ENCODE data around the gene ADAMTS9.

The ADAMTS9 gene

DNA sequence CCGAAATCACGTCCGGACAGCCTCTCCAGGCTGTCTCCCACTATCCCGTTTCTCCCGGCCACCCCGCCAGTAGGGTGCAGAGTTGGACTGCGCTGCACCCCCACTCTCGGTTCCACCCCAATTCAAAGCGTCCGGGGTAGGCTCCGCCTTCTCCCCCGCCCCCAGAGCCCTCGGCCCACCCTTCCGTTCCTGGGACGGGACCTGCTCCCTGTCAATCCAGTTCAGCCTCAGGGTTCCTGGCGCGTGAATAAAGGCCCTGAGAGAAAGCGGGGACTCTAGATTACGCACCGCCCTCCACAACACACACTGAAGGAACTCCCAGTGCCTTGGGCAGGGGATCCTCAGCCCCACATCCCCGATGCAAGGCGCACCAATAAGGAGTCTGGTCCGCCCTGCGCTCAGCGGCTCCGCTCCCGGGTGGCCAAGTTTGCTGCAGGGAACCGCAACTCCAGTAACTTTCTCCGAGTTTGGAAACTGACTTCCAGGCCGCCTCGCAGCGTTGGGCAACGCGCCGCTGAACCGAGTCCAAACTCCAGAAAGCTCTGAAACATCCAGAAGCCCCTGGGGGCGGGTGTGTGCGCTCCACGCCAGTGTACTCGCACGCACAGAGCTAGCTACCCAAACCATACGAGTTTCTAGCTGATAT lies 1.9 kb downstream of the ADAMTS9 start:
- H3K4me3 ChIP-seq (ENCODE audit: low read length, poor library complexity, severe bottlenecking) = no peak overlapping the region
- H3K9ac ChIP-seq (ENCODE audit: low read depth, low read length, poor library complexity, severe bottlenecking) = no peak overlapping the region

DNA sequence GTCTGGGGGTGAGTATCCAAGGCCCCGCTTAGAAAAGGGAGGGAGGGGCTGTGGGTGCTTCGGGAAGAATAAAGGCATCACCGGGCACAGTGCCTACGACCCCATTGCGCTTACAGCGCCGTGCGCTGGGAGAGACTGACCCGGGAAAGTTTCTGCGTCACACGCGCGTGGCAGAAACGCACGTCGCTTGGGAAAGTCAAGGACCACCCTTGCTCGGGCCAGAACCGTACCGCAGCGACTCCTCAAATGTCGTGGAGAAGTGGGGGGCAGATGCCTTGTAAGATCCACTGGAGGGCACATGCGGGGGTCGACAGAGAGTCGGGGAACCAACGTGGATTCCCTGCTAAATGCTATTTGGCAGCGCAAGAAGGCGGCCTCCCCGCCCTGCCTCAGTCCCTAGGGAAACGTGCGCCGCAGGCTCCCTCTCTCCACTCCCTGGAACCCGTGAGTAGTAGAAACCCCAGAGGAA lies 2.4 kb downstream of the ADAMTS9 start:
- Histone ChIP-seq H3K79me2 (ENCODE audit: insufficient read depth, low read length) (no peaks in the 10 kb centered on the region), H3F3A (ENCODE audit: low read depth) (no peaks in the 10 kb centered on the region), H3K9ac (ENCODE audit: low read depth, low read length, poor library complexity, severe bottlenecking) (no peak overlapping the region), H3K4me2 (ENCODE audit: low read depth, low read length, poor library complexity, severe bottlenecking) (no peak overlapping the region), H3K4me1 (ENCODE audit: insufficient read depth, low read length, poor library complexity, severe bottlenecking) (no peaks in the 10 kb centered on the region), H3K9me2 (replicated peaks; ENCODE audit: low read depth, low read length) (no peaks in the 10 kb centered on the region), H3K4me3 (ENCODE audit: low read length, poor library complexity, severe bottlenecking) (no peak overlapping the region), H4K20me1 (ENCODE audit: insufficient read depth, low read length, poor library complexity, severe bottlenecking) (no peaks in the 10 kb centered on the region), H3K9me3 (ENCODE audit: insufficient read depth, low read depth, low read length) (no peaks in the 10 kb centered on the region; the same call in 1 of the 2 replicates), H2AFZ (ENCODE audit: low read length) (no peak overlapping the region), H3K27me3 (ENCODE audit: insufficient read depth, low read length, poor library complexity, severe bottlenecking) (no peaks in the 10 kb centered on the region), H3K36me3 (ENCODE audit: insufficient read depth, low read length) (no peaks in the 10 kb centered on the region)
- TF ChIP-seq EZH2phosphoT487 (IDR thresholded peaks at IDR 0.05; ENCODE audit: borderline replicate concordance) = no peak

More for the DNA sequence above, 1.9 kb downstream of the ADAMTS9 start:
- no peaks in the 10 kb centered on the region for H3K79me2 ChIP-seq (ENCODE audit: insufficient read depth, low read length)
- no peaks in the 10 kb centered on the region; the same call in 1 of the 2 replicates for H3K9me3 ChIP-seq (ENCODE audit: insufficient read depth, low read depth, low read length)
- H3K9me2 ChIP-seq (replicated peaks; ENCODE audit: low read depth, low read length) = no peaks in the 10 kb centered on the region
- no peak overlapping the region for H2AFZ ChIP-seq (ENCODE audit: low read length)
- TF ChIP-seq, protein P1, sequence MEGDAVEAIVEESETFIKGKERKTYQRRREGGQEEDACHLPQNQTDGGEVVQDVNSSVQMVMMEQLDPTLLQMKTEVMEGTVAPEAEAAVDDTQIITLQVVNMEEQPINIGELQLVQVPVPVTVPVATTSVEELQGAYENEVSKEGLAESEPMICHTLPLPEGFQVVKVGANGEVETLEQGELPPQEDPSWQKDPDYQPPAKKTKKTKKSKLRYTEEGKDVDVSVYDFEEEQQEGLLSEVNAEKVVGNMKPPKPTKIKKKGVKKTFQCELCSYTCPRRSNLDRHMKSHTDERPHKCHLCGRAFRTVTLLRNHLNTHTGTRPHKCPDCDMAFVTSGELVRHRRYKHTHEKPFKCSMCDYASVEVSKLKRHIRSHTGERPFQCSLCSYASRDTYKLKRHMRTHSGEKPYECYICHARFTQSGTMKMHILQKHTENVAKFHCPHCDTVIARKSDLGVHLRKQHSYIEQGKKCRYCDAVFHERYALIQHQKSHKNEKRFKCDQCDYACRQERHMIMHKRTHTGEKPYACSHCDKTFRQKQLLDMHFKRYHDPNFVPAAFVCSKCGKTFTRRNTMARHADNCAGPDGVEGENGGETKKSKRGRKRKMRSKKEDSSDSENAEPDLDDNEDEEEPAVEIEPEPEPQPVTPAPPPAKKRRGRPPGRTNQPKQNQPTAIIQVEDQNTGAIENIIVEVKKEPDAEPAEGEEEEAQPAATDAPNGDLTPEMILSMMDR (conservative IDR thresholded peaks at IDR 0.05; ENCODE audit: low read length) = no peak
- no peak for TF ChIP-seq EZH2phosphoT487 (IDR thresholded peaks at IDR 0.05; ENCODE audit: borderline replicate concordance)
- H3K4me2 ChIP-seq (ENCODE audit: low read depth, low read length, poor library complexity, severe bottlenecking) = no peak overlapping the region
- H3K27me3 ChIP-seq (ENCODE audit: insufficient read depth, low read length, poor library complexity, severe bottlenecking) = no peaks in the 10 kb centered on the region
- no peaks in the 10 kb centered on the region for H4K20me1 ChIP-seq (ENCODE audit: insufficient read depth, low read length, poor library complexity, severe bottlenecking)
- H3K4me1 ChIP-seq (ENCODE audit: insufficient read depth, low read length, poor library complexity, severe bottlenecking) = no peaks in the 10 kb centered on the region
- H3F3A ChIP-seq (ENCODE audit: low read depth) = no peaks in the 10 kb centered on the region
- H3K36me3 ChIP-seq (ENCODE audit: insufficient read depth, low read length) = no peaks in the 10 kb centered on the region

- no peaks in the 10 kb centered on the region for H3K36me3 ChIP-seq (ENCODE audit: insufficient read depth, low read length)
- H3F3A ChIP-seq (ENCODE audit: low read depth) = no peaks in the 10 kb centered on the region
- no peaks in the 10 kb centered on the region for H3K4me1 ChIP-seq (ENCODE audit: insufficient read depth, low read length, poor library complexity, severe bottlenecking)
- H3K79me2 ChIP-seq (ENCODE audit: insufficient read depth, low read length) = no peaks in the 10 kb centered on the region
- no peaks in the 10 kb centered on the region for H4K20me1 ChIP-seq (ENCODE audit: insufficient read depth, low read length, poor library complexity, severe bottlenecking)
- H3K9me3 ChIP-seq (ENCODE audit: insufficient read depth, low read depth, low read length) = no peaks in the 10 kb centered on the region; the same call in 1 of the 2 replicates
- H3K4me2 ChIP-seq (ENCODE audit: low read depth, low read length, poor library complexity, severe bottlenecking) = no peak overlapping the region
- no peak overlapping the region for H2AFZ ChIP-seq (ENCODE audit: low read length)
- H3K4me3 ChIP-seq (ENCODE audit: low read length, poor library complexity, severe bottlenecking) = no peak overlapping the region
- no peak overlapping the region for H3K9ac ChIP-seq (ENCODE audit: low read depth, low read length, poor library complexity, severe bottlenecking)
- no peak for TF ChIP-seq EZH2phosphoT487 (IDR thresholded peaks at IDR 0.05; ENCODE audit: borderline replicate concordance)
- TF ChIP-seq, protein P1 (conservative IDR thresholded peaks at IDR 0.05; ENCODE audit: low read length) = no peak
- no peaks in the 10 kb centered on the region for H3K9me2 ChIP-seq (replicated peaks; ENCODE audit: low read depth, low read length)
- H3K27me3 ChIP-seq (ENCODE audit: insufficient read depth, low read length, poor library complexity, severe bottlenecking) = no peaks in the 10 kb centered on the region
Observed at GRCh38 chr3:64684715-64685261, 3.0 kb downstream of the ADAMTS9 start.

Measured in Loucy (cell line).